ENCODE measurements around the gene CRIP2. TPM values are rescaled to one million over a fixed set of nuclear protein-coding genes. Genes with fewer than 3 reads are reported as not detected.

Gene CRIP2
- total RNA-seq, 1 donor from 2014 or later = 265 TPM

- DNase-seq = peak; percentile 37
Measured at GRCh38 chr14:105477660-105478397, 3.2 kb downstream of the CRIP2 start.

GRCh38 chr14:105478398-105479251, 4.0 kb downstream of the CRIP2 start:
- no peak for DNase-seq

GRCh38 chr14:105479431-105480158, 5.0 kb downstream of the CRIP2 start:
- DNase-seq = no peak

- DNase-seq = no peak
Measured at GRCh38 chr14:105480199-105480746, 5.7 kb downstream of the CRIP2 start.

- peak; percentile 95 for DNase-seq
Measured at GRCh38 chr14:105480807-105481801, 6.5 kb downstream of the CRIP2 start.

- peak; percentile 99 for DNase-seq
Measured at GRCh38 chr14:105481886-105482457, 7.4 kb downstream of the CRIP2 start.

GRCh38 chr14:105482486-105483110, 8.0 kb downstream of the CRIP2 start:
- DNase-seq = no peak

- DNase-seq = no peak
Measured at GRCh38 chr14:105483300-105484068, 8.9 kb downstream of the CRIP2 start.

GRCh38 chr14:105484069-105484996, 9.7 kb downstream of the CRIP2 start:
- DNase-seq = peak; percentile 64

GRCh38 chr14:105484997-105485393, 10.4 kb downstream of the CRIP2 start:
- no peak for DNase-seq

GRCh38 chr14:105485739-105486162, 11.1 kb downstream of the CRIP2 start:
- DNase-seq = peak; percentile 65

- no peak for DNase-seq
Measured at GRCh38 chr14:105486163-105486973, 11.7 kb downstream of the CRIP2 start, which contains the start of gene CRIP1. Gene CRIP1 (plus strand): TSS chr14:105486886. CDS start chr14:105487260, 374 bp downstream.

- no peak for DNase-seq
Measured at GRCh38 chr14:105486974-105487448, 12.4 kb downstream of the CRIP2 start.

GRCh38 chr14:105487449-105487985, 12.9 kb downstream of the CRIP2 start:
- DNase-seq = no peak

GRCh38 chr14:105487986-105488777, 13.6 kb downstream of the CRIP2 start:
- no peak for DNase-seq

Measured in dermis blood vessel endothelial cell (primary cell).